BE2C (cell line): ENCODE data around the gene SNX2.

Source experiments
- DNase-seq: peaks from one replicate; pipeline ENCODE4 v3.0.0-alpha.2; 2020
- H3K27me3 ChIP-seq: fragments of 250-450 bp; sonication (Bioruptor Pico); 2 replicates; pipeline ENCODE4 v1.5.1; 2020; ENCODE audit warnings: mild to moderate bottlenecking
- H3K36me3 ChIP-seq: fragments of 250-450 bp; sonication (Bioruptor Pico); 2 replicates; pipeline ENCODE4 v1.5.1; 2020; ENCODE audit warnings: mild to moderate bottlenecking
- H3K4me1 ChIP-seq: fragments of 250-450 bp; sonication (Bioruptor Pico); 2 replicates; pipeline ENCODE4 v1.5.1; 2020
- H3K4me3 ChIP-seq: 2 replicates; pipeline ENCODE4 v1.5.1; 2011; ENCODE audit warnings: low read depth, low read length
- H3K9me3 ChIP-seq: fragments of 250-450 bp; sonication (Bioruptor Pico); 2 replicates; pipeline ENCODE4 v1.5.1; 2020
- CTCF ChIP-seq: IDR thresholded peaks from 2 replicates; pipeline ENCODE4 v1.5.1; 2012; ENCODE audit warnings: mild to moderate bottlenecking, low read depth, low read length

SNX2 gene

GRCh38 chr5:122879076-122879475, 104.2 kb downstream of the SNX2 start:
- no peak overlapping the region for H3K4me3 ChIP-seq
- DNase-seq: no peak
- TF ChIP-seq CTCF: no peak
- peaks cover 7% of the 10 kb centered on the region; the same call in 1 of the 2 replicates for H3K4me1 ChIP-seq
- no peaks in the 10 kb centered on the region for H3K36me3 ChIP-seq
- no peaks in the 10 kb centered on the region for H3K9me3 ChIP-seq
- H3K27me3 ChIP-seq: no peaks in the 10 kb centered on the region
